ENCODE data around the gene SUSD1. TPM values are rescaled to one million over a fixed set of nuclear protein-coding genes. Genes with fewer than 3 reads are reported as not detected.

Gene SUSD1
- polyA plus RNA-seq, 1 of the 3 experiments (the other 2 are of a cell fraction), result 8.2 TPM

DNA sequence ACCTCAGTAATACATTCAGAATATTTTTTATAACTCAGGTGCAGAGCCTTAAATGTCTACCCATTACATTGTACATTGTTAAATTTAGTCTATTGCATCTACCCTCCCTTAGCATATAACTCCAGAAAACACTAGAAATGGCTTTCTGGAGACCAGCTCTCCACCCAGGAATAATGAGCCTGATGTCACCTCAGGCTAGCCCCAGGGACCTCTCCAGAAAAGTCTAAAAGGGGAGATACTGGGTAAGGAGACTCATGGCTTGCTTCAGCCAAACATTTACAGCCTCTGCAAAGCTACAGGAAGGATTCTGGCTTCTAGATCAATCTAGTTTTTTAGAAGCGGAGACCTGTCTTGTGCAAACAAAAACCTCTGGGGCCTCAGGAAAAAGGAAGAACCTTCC is 13.8 kb upstream of the SUSD1 start:
- H2AFZ ChIP-seq (ENCODE audit: low read depth), result no peak overlapping the region
- no peaks in the 10 kb centered on the region for H3K4me1 ChIP-seq (ENCODE audit: control insufficient read depth in 1 of 2, insufficient read depth in 2 of 2, low read depth in 1 of 2, low read length in 1 of 2)
- H3K36me3 ChIP-seq (replicated peaks in 1 of 2; ENCODE audit: control insufficient read depth in 1 of 2, insufficient read depth in 2 of 2, low read length in 1 of 2), result no peaks in the 10 kb centered on the region
- H3K27me3 ChIP-seq (ENCODE audit: insufficient read depth), result no peaks in the 10 kb centered on the region
- no peak overlapping the region for H3K4me2 ChIP-seq
- H3K27ac ChIP-seq (ENCODE audit: low read depth in 2 of 2, low read length in 1 of 2), result no peak overlapping the region
- no peaks in the 10 kb centered on the region for H3K9me3 ChIP-seq
- POLR2A ChIA-PET, result no interaction called here
- H3K9me2 ChIP-seq, result no peaks in the 10 kb centered on the region
- H3K4me3 ChIP-seq (ENCODE audit: low read depth in 2 of 2, low read length in 1 of 2), result no peak overlapping the region
- no peaks in the 10 kb centered on the region for H3F3A ChIP-seq (replicated peaks; ENCODE audit: insufficient read depth)
- H3K9ac ChIP-seq, result no peak overlapping the region
- H4K20me1 ChIP-seq (ENCODE audit: insufficient read depth), result no peaks in the 10 kb centered on the region
- 90% methylated on average over 1 of the region's 1 CpG for WGBS (ENCODE audit: low lambda C conversion rate)
- CTCF ChIA-PET, result interaction anchor here (1.0 to 1.4 kb wide), 3 partner anchors 12 to 91 kb away, joined by 3 read pairs; no protein-coding TSS in a partner anchor
- H3K79me2 ChIP-seq (ENCODE audit: insufficient read depth), result no peaks in the 10 kb centered on the region
- TF ChIP-seq NFIC (IDR thresholded peaks at IDR 0.05; ENCODE audit: borderline replicate concordance), result no peak
- TF ChIP-seq, protein P1, sequence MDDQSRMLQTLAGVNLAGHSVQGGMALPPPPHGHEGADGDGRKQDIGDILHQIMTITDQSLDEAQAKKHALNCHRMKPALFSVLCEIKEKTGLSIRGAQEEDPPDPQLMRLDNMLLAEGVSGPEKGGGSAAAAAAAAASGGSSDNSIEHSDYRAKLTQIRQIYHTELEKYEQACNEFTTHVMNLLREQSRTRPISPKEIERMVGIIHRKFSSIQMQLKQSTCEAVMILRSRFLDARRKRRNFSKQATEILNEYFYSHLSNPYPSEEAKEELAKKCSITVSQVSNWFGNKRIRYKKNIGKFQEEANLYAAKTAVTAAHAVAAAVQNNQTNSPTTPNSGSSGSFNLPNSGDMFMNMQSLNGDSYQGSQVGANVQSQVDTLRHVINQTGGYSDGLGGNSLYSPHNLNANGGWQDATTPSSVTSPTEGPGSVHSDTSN (IDR thresholded peaks at IDR 0.05), result no peak
- TF ChIP-seq, protein P2, sequence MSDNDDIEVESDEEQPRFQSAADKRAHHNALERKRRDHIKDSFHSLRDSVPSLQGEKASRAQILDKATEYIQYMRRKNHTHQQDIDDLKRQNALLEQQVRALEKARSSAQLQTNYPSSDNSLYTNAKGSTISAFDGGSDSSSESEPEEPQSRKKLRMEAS (IDR thresholded peaks at IDR 0.05; ENCODE audit: low read depth), result no peak
- TF ChIP-seq RCOR1 (IDR thresholded peaks at IDR 0.05; ENCODE audit: low read length), result no peak
- TF ChIP-seq, protein P3, sequence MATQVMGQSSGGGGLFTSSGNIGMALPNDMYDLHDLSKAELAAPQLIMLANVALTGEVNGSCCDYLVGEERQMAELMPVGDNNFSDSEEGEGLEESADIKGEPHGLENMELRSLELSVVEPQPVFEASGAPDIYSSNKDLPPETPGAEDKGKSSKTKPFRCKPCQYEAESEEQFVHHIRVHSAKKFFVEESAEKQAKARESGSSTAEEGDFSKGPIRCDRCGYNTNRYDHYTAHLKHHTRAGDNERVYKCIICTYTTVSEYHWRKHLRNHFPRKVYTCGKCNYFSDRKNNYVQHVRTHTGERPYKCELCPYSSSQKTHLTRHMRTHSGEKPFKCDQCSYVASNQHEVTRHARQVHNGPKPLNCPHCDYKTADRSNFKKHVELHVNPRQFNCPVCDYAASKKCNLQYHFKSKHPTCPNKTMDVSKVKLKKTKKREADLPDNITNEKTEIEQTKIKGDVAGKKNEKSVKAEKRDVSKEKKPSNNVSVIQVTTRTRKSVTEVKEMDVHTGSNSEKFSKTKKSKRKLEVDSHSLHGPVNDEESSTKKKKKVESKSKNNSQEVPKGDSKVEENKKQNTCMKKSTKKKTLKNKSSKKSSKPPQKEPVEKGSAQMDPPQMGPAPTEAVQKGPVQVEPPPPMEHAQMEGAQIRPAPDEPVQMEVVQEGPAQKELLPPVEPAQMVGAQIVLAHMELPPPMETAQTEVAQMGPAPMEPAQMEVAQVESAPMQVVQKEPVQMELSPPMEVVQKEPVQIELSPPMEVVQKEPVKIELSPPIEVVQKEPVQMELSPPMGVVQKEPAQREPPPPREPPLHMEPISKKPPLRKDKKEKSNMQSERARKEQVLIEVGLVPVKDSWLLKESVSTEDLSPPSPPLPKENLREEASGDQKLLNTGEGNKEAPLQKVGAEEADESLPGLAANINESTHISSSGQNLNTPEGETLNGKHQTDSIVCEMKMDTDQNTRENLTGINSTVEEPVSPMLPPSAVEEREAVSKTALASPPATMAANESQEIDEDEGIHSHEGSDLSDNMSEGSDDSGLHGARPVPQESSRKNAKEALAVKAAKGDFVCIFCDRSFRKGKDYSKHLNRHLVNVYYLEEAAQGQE (IDR thresholded peaks at IDR 0.05; ENCODE audit: low read depth, low read length), result no peak
- TF ChIP-seq FOXM1 (IDR thresholded peaks at IDR 0.05; ENCODE audit: low read depth), result no peak
- TF ChIP-seq, protein P4, sequence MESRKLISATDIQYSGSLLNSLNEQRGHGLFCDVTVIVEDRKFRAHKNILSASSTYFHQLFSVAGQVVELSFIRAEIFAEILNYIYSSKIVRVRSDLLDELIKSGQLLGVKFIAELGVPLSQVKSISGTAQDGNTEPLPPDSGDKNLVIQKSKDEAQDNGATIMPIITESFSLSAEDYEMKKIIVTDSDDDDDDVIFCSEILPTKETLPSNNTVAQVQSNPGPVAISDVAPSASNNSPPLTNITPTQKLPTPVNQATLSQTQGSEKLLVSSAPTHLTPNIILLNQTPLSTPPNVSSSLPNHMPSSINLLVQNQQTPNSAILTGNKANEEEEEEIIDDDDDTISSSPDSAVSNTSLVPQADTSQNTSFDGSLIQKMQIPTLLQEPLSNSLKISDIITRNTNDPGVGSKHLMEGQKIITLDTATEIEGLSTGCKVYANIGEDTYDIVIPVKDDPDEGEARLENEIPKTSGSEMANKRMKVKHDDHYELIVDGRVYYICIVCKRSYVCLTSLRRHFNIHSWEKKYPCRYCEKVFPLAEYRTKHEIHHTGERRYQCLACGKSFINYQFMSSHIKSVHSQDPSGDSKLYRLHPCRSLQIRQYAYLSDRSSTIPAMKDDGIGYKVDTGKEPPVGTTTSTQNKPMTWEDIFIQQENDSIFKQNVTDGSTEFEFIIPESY (IDR thresholded peaks at IDR 0.05; ENCODE audit: borderline replicate concordance, low read depth), result no peak
- TF ChIP-seq FOSL2 (IDR thresholded peaks at IDR 0.05; ENCODE audit: borderline replicate concordance, low read depth), result no peak
- TF ChIP-seq SMC3 (IDR thresholded peaks at IDR 0.05; ENCODE audit: low read depth, low read length), result no peak
- TF ChIP-seq TCF12 (IDR thresholded peaks at IDR 0.05), result no peak
- TF ChIP-seq CHD2 (IDR thresholded peaks at IDR 0.05; ENCODE audit: low read length, partially characterized antibody), result no peak
- TF ChIP-seq TEAD4 (IDR thresholded peaks at IDR 0.05; ENCODE audit: borderline replicate concordance, insufficient read depth), result no peak
- TF ChIP-seq, protein P5, sequence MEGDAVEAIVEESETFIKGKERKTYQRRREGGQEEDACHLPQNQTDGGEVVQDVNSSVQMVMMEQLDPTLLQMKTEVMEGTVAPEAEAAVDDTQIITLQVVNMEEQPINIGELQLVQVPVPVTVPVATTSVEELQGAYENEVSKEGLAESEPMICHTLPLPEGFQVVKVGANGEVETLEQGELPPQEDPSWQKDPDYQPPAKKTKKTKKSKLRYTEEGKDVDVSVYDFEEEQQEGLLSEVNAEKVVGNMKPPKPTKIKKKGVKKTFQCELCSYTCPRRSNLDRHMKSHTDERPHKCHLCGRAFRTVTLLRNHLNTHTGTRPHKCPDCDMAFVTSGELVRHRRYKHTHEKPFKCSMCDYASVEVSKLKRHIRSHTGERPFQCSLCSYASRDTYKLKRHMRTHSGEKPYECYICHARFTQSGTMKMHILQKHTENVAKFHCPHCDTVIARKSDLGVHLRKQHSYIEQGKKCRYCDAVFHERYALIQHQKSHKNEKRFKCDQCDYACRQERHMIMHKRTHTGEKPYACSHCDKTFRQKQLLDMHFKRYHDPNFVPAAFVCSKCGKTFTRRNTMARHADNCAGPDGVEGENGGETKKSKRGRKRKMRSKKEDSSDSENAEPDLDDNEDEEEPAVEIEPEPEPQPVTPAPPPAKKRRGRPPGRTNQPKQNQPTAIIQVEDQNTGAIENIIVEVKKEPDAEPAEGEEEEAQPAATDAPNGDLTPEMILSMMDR (IDR thresholded peaks at IDR 0.05), result no peak
- TF ChIP-seq, protein P6, sequence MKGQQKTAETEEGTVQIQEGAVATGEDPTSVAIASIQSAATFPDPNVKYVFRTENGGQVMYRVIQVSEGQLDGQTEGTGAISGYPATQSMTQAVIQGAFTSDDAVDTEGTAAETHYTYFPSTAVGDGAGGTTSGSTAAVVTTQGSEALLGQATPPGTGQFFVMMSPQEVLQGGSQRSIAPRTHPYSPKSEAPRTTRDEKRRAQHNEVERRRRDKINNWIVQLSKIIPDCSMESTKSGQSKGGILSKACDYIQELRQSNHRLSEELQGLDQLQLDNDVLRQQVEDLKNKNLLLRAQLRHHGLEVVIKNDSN (IDR thresholded peaks at IDR 0.05; ENCODE audit: borderline replicate concordance, low read depth), result no peak
- no peak for TF ChIP-seq MXI1 (IDR thresholded peaks at IDR 0.05; ENCODE audit: low read depth, low read length)
- TF ChIP-seq ELF1 (IDR thresholded peaks at IDR 0.05), result no peak
- TF ChIP-seq, protein P7, sequence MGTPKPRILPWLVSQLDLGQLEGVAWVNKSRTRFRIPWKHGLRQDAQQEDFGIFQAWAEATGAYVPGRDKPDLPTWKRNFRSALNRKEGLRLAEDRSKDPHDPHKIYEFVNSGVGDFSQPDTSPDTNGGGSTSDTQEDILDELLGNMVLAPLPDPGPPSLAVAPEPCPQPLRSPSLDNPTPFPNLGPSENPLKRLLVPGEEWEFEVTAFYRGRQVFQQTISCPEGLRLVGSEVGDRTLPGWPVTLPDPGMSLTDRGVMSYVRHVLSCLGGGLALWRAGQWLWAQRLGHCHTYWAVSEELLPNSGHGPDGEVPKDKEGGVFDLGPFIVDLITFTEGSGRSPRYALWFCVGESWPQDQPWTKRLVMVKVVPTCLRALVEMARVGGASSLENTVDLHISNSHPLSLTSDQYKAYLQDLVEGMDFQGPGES (IDR thresholded peaks at IDR 0.05; ENCODE audit: low read depth, low read length), result no peak
- TF ChIP-seq FOXJ3 (CRISPR knock-in tag; IDR thresholded peaks at IDR 0.05), result no peak
- TF ChIP-seq, protein P8, sequence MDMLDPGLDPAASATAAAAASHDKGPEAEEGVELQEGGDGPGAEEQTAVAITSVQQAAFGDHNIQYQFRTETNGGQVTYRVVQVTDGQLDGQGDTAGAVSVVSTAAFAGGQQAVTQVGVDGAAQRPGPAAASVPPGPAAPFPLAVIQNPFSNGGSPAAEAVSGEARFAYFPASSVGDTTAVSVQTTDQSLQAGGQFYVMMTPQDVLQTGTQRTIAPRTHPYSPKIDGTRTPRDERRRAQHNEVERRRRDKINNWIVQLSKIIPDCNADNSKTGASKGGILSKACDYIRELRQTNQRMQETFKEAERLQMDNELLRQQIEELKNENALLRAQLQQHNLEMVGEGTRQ (IDR thresholded peaks at IDR 0.05; ENCODE audit: borderline replicate concordance, low read depth, low read length), result no peak
- no peak for DNase-seq

Measured in SK-N-SH (cell line).